ENCODE measurements around the gene PRRT1. TPM values are rescaled to one million over a fixed set of nuclear protein-coding genes. Genes with fewer than 3 reads are reported as not detected.
A peak's percentile ranks its signal among the peaks of the same experiment; 100 is the strongest.

Gene PRRT1
- polyA plus RNA-seq, 1 donor (not counting 4 experiments of a cell fraction or from before 2014, with no cell fraction given) = 0.09 TPM

DNA sequence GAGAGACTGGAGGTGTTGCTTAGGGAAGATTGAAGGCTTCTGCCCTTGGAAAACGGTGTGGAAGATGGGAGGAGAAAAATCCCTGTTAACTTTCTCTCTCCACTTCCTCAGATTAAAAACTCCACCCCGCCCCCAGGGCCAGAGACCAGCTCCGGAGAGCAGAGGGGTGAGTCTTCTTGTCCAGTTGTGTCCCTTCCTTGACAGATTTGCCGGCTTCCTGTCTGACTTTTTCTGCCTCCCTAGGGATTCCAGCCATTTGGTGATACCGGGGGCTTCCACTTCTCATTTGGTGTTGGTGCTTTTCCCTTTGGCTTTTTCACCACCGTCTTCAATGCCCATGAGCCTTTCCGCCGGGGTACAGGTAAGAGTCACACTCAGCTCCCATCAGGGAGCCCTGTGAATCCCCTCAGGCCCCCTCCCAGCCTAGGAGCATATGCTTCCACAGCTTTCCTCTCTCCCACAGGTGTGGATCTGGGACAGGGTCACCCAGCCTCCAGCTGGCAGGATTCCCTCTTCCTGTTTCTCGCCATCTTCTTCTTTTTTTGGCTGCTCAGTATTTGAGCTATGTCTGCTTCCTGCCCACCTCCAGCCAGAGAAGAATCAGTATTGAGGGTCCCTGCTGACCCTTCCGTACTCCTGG is 28.1 kb upstream of the PRRT1 start:
- no peaks in the 10 kb centered on the region for H3K9me1 ChIP-seq (ENCODE audit: control insufficient read depth, extremely low read depth, insufficient read depth, low read length)
- peak overlapping the region; percentile 87 for H3K4me2 ChIP-seq (ENCODE audit: control insufficient read depth, extremely low read depth, insufficient read depth, low read depth, low read length)
- H3K4me3 ChIP-seq (ENCODE audit: control insufficient read depth in 2 of 3, extremely low read depth in 1 of 3, insufficient read depth in 2 of 3, low read depth in 1 of 3, low read length in 3 of 3) = no peak overlapping the region
- H3K27ac ChIP-seq (ENCODE audit: control insufficient read depth, insufficient read depth, low read length) = no peak overlapping the region
- H3K79me2 ChIP-seq (ENCODE audit: control insufficient read depth, insufficient read depth, low read length) = peaks cover 16% of the 10 kb centered on the region
- peaks cover 8% of the 10 kb centered on the region in 2 experiments for H3K36me3 ChIP-seq (ENCODE audit: control insufficient read depth in 2 of 2, extremely low read depth in 1 of 2, insufficient read depth in 2 of 2, low read length in 2 of 2)
- peaks cover 24% of the 10 kb centered on the region for H3K4me1 ChIP-seq (ENCODE audit: control insufficient read depth, extremely low read depth, insufficient read depth, low read length)
- no peaks in the 10 kb centered on the region for H3K9me3 ChIP-seq (ENCODE audit: control insufficient read depth, low read depth, low read length)
- DNase-seq (ENCODE audit: low read depth, low spot score) = no peak
- FAIRE-seq = no peak
- no peaks in the 10 kb centered on the region for H4K20me1 ChIP-seq (ENCODE audit: control insufficient read depth, extremely low read depth, insufficient read depth, low read length)
- H3K9ac ChIP-seq (ENCODE audit: control insufficient read depth, extremely low read depth, insufficient read depth, low read length) = no peak overlapping the region
- TF ChIP-seq CTCF (optimal IDR thresholded peaks at IDR 0.05 in 1 of 3, IDR thresholded peaks at IDR 0.05 in 1 of 3, conservative IDR thresholded peaks at IDR 0.05 in 1 of 3; ENCODE audit: extremely low read depth in 1 of 3, insufficient read depth in 2 of 3, low read length in 3 of 3) (no peak), EZH2 (IDR thresholded peaks at IDR 0.05; ENCODE audit: low read length) (no peak)
- no peak overlapping the region for H2AFZ ChIP-seq (ENCODE audit: control insufficient read depth, low read length)
- dilution Hi-C loops (cut with MboI; ENCODE audit: extremely low pct_ligation_motif_present, low sequenced_read_pairs) = no loop called here
- H3K27me3 ChIP-seq (ENCODE audit: control insufficient read depth, extremely low read depth, insufficient read depth, low read length) = no peaks in the 10 kb centered on the region

DNA sequence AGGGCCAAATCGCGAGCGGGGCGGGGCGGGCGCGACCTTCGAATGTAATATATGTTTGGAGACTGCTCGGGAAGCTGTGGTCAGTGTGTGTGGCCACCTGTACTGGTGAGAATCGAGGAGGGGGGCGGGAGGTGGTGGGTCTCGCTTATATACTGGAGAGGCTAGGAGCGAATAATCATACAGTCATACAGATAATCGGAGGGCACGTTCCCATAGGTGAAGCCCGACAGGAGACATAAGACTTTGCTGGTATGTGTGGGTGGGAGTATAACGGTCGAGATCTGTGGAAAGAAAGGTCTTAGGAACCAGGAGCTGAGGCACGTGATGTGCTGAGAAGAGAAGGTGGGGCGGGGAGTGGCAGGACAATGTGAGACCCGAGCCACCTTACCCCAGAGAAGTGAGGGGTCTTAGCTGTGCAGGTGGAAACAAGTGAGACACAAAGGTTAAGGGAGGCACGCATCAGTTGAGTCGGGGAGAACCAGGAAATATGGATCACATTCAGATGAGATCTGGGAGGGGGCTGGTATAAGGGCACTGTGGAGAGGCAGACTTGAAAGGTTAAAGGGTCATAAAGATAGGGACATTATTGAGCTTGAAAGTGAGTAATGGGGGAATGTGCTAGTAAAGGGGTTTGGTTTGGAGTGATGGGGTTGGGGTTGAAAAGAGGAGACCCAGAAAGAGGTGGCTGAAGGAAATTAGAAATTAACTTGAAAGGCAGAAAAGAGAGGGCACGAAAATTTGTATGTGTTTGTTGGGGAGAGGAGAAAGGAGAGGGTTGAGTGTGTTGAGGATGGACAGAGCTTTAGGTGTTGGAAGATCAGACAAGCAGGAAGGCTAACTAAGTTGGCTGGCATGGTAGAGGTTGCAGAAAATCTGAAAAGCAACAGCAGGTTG is 27.1 kb upstream of the PRRT1 start:
- DNase-seq (ENCODE audit: low read depth, low spot score) = no peak
- Histone ChIP-seq H3K4me2 (ENCODE audit: control insufficient read depth, extremely low read depth, insufficient read depth, low read depth, low read length) (peak overlapping the region; percentile 87), H3K79me2 (ENCODE audit: control insufficient read depth, insufficient read depth, low read length) (peaks cover 27% of the 10 kb centered on the region), H3K9me1 (ENCODE audit: control insufficient read depth, extremely low read depth, insufficient read depth, low read length) (no peaks in the 10 kb centered on the region), H3K9ac (ENCODE audit: control insufficient read depth, extremely low read depth, insufficient read depth, low read length) (peak overlapping the region; percentile 90), H3K4me1 (ENCODE audit: control insufficient read depth, extremely low read depth, insufficient read depth, low read length) (peaks cover 32% of the 10 kb centered on the region), H3K36me3 (ENCODE audit: control insufficient read depth in 2 of 2, extremely low read depth in 1 of 2, insufficient read depth in 2 of 2, low read length in 2 of 2) (peaks cover 8 to 10% of the 10 kb centered on the region in 2 experiments), H3K4me3 (ENCODE audit: control insufficient read depth in 2 of 3, extremely low read depth in 1 of 3, insufficient read depth in 2 of 3, low read depth in 1 of 3, low read length in 3 of 3) (peak overlapping the region; percentile 87 to 95 (median 90)), H2AFZ (ENCODE audit: control insufficient read depth, low read length) (peak overlapping the region; percentile 73), H4K20me1 (ENCODE audit: control insufficient read depth, extremely low read depth, insufficient read depth, low read length) (no peaks in the 10 kb centered on the region), H3K27ac (ENCODE audit: control insufficient read depth, insufficient read depth, low read length) (peak overlapping the region; percentile 97), H3K27me3 (ENCODE audit: control insufficient read depth, extremely low read depth, insufficient read depth, low read length) (no peaks in the 10 kb centered on the region), H3K9me3 (ENCODE audit: control insufficient read depth, low read depth, low read length) (no peaks in the 10 kb centered on the region)
- FAIRE-seq = no peak
- dilution Hi-C loops (cut with MboI; ENCODE audit: extremely low pct_ligation_motif_present, low sequenced_read_pairs) = no loop called here
- TF ChIP-seq CTCF (optimal IDR thresholded peaks at IDR 0.05 in 1 of 3, IDR thresholded peaks at IDR 0.05 in 1 of 3, conservative IDR thresholded peaks at IDR 0.05 in 1 of 3; ENCODE audit: extremely low read depth in 1 of 3, insufficient read depth in 2 of 3, low read length in 3 of 3) = no peak
- no peak for TF ChIP-seq EZH2 (IDR thresholded peaks at IDR 0.05; ENCODE audit: low read length)
